ENCODE measurements around the gene GPR155. TPM values are rescaled to one million over a fixed set of nuclear protein-coding genes. Genes with fewer than 3 reads are reported as not detected.
"Not testable (repeated sequence)": the region's sequence is repeated elsewhere in the genome, so short reads cannot be mapped to it uniquely, and the experiment has no call there.

Gene GPR155
- total RNA-seq, 1 donor from 2014 or later: 1.7 TPM

DNA sequence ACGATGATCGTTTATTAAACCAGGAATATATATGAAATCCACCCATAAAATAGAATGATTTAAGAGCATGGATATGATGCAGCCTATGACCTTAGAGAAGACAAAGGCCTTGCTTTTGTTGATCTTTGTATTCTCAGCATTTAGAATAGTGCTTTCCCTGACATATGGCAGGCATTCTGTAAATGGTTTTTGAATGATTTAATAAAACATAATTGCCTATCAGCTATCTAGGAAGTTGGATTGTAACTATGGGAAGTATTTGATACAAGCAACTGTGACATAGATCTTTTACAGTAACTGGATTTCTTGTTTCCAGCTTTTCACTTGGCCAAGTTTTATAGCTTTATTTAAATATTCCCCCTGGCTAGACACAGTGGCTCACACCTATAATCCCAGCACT lies 5.1 kb upstream of the GPR155 start:
- H3K4me3 ChIP-seq (ENCODE audit: low read depth, low read length): no peak overlapping the region
- TF ChIP-seq, protein P1, sequence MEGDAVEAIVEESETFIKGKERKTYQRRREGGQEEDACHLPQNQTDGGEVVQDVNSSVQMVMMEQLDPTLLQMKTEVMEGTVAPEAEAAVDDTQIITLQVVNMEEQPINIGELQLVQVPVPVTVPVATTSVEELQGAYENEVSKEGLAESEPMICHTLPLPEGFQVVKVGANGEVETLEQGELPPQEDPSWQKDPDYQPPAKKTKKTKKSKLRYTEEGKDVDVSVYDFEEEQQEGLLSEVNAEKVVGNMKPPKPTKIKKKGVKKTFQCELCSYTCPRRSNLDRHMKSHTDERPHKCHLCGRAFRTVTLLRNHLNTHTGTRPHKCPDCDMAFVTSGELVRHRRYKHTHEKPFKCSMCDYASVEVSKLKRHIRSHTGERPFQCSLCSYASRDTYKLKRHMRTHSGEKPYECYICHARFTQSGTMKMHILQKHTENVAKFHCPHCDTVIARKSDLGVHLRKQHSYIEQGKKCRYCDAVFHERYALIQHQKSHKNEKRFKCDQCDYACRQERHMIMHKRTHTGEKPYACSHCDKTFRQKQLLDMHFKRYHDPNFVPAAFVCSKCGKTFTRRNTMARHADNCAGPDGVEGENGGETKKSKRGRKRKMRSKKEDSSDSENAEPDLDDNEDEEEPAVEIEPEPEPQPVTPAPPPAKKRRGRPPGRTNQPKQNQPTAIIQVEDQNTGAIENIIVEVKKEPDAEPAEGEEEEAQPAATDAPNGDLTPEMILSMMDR (conservative IDR thresholded peaks at IDR 0.05; ENCODE audit: low read depth, low read length): no peak
- no peak for DNase-seq (ENCODE audit: low read depth)

DNA sequence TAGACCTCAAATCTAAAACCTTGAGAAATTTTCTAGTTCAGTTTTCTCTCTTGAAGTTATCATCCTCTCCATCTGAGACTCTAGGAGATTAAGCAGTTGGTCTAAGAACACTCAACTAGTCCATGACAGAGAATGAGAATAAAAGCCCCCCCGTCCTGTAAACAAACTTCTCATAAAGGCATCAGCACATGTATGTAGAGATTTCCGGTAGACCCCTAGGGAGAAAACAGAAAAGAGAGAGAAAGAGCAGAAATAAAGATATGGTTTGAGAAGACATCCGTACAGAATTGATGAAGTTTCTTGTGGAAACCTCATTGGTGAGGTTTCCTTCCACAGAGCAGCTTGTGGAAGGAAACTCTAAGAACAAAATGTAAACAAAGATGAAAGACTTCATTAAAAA lies 3.2 kb upstream of the GPR155 start:
- TF ChIP-seq, protein P1 (conservative IDR thresholded peaks at IDR 0.05; ENCODE audit: low read depth, low read length): no peak
- DNase-seq (ENCODE audit: low read depth): no peak

DNA sequence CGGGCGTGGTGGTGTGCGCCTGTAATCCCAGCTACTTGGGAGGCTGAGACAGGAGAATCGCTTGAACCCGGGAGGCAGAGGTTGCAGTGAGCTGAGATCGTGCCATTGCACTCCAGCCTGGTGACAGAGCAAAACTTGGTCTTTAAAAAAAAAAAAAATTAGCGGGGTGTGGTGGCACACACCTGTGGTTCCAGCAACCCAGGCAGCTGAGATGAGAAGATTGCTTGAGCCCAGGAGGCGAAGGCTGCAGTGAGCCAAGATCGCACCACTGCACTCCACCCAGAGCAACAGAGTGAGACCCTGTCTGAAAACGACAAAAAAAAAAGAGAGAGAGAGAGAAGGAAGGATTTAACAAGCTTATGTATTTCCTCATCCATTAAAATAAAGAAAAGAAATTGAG lies 2.7 kb upstream of the GPR155 start:
- H3K4me3 ChIP-seq (ENCODE audit: low read depth, low read length); DNase-seq (ENCODE audit: low read depth): not testable (repeated sequence)

More for the DNA sequence above, 3.2 kb upstream of the GPR155 start:
- no peak overlapping the region for H3K4me3 ChIP-seq (ENCODE audit: low read depth, low read length)

- H3K4me3 ChIP-seq (ENCODE audit: low read depth, low read length): peak overlapping the region; percentile 65
- no peak for DNase-seq (ENCODE audit: low read depth)
- TF ChIP-seq, protein P1 (conservative IDR thresholded peaks at IDR 0.05; ENCODE audit: low read depth, low read length): no peak
Observed at GRCh38 chr2:174487820-174488162, 962 bp upstream of the GPR155 start.

GRCh38 chr2:174487108-174487819 lies 435 bp upstream of the GPR155 start:
- DNase-seq (ENCODE audit: low read depth): peak; percentile 52
- peak overlapping the region; percentile 91 for H3K4me3 ChIP-seq (ENCODE audit: low read depth, low read length)
- TF ChIP-seq, protein P1 (conservative IDR thresholded peaks at IDR 0.05; ENCODE audit: low read depth, low read length): no peak

DNA sequence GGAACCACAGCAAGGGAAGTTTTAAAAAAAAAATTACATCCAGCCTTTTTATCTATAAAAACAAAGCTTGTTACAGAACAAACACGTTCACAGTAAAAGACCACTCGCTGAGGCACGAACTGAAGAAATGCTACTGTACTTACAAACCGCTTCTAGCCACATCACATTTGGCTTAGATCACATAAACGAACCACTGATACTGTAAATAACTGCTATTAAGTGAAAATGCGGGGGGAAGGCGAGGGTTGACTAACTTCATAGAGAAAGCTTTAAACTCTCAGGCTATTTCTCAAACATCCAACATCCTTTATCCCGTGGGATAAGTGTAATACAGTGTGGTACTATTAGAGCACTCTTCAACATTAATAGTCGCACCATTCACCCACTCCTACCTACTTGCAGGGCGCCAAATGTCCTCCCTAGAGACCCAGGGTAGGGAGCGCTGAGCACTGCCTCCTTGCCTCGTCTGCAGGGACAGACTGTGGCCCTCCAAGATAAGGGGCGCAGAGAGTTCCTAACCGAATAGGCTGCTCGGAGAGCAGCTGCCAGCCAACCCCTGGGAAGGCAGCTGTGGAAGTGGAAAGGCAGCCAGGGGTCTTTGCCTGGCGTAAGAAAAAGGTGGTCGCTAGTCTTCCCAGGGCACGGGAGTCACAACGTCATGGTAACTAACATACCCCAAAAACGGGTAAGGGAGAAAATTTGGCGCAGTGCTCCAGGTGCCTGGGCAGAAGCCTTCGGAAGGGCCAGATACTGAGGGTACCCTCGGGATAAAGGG lies 854 bp downstream of the GPR155 start:
- DNase-seq (ENCODE audit: low read depth): no peak
- TF ChIP-seq, protein P1 (conservative IDR thresholded peaks at IDR 0.05; ENCODE audit: low read depth, low read length): no peak
- H3K4me3 ChIP-seq (ENCODE audit: low read depth, low read length): peak overlapping the region; percentile 91

DNA sequence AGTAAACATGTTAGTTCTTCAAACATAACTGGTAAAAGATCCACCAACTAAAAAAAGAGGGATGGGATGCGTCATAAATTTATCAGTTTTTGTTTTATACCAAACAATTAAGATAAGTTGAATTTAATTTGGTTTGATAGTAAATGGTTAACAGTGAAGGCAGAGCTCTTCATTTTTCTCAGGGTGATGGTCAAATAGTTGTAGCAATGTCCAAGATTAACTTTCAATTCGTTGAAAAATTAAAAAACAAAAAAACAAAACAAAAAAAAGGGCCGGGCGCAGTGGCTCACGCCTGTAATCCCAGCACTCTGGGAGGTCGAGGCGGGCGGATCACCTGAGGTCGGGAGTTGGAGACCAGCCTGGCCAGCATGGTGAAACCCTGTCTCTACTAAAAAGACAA lies 1.8 kb downstream of the GPR155 start:
- H3K4me3 ChIP-seq (ENCODE audit: low read depth, low read length): peak overlapping the region; percentile 91
- DNase-seq (ENCODE audit: low read depth): not testable (repeated sequence)

DNA sequence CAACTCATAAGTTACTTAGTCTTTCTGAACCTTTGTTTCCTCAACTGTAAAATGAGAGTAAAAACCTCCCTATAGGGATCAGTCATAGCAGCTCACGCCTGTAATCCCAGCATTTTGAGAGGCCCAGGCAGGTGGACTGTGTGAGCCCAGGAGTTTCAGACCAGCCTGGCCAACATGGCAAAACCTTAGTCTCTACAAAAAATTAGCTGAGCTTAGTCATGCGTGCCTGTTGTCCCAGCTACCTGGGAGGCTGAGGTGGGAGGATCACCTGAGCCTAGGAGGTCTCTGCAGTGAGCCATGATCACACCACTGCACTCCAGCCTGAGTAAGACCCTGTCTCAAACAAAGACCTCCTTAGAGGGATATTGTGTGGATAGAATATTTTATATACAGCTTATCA lies 2.3 kb downstream of the GPR155 start:
- H3K4me3 ChIP-seq (ENCODE audit: low read depth, low read length): no peak overlapping the region
- TF ChIP-seq, protein P1 (conservative IDR thresholded peaks at IDR 0.05; ENCODE audit: low read depth, low read length): no peak
- DNase-seq (ENCODE audit: low read depth): no peak

Measured in epithelial cell of proximal tubule (primary cell).